Omental fat pad (tissue), 4 donors: ENCODE data around the gene LAIR2. TPM values are rescaled to one million over a fixed set of nuclear protein-coding genes. Genes with fewer than 3 reads are reported as not detected.
"Not testable (repeated sequence)": the region's sequence is repeated elsewhere in the genome, so short reads cannot be mapped to it uniquely, and the experiment has no call there.

ENCODE experiments used
- ATAC-seq: fragments of 150-250 bp; one replicate; pipeline ENCODE4 v1.9.1; 2016; ENCODE audit warnings: mild to moderate bottlenecking, moderate library complexity; ENCODE audit not compliant: low FRiP score
- DNase-seq: peaks from one replicate; pipeline ENCODE4 v3.0.0-alpha.2; 2019; ENCODE audit warnings: low spot score
- total RNA-seq, 4 donors: library from RNA; depleted of rRNA; stranded (reverse); fragments of >200 nt; gene quantifications; one replicate each; pipeline ENCODE4 v1.1.0, GENCODE V29; 2016
- TF ChIP-seq, protein P1 (sequence below), 3 donors: fragments of 450-650 bp; IDR thresholded peaks; one replicate each; pipeline ENCODE4 v1.5.1; 2016 to 2017; ENCODE audit warnings: antibody characterized with exemption in 3 of 3, mild to moderate bottlenecking in 3 of 3, moderate library complexity in 2 of 3

The LAIR2 gene
- total RNA-seq, 4 donors from 2014 or later: not detected

DNA sequence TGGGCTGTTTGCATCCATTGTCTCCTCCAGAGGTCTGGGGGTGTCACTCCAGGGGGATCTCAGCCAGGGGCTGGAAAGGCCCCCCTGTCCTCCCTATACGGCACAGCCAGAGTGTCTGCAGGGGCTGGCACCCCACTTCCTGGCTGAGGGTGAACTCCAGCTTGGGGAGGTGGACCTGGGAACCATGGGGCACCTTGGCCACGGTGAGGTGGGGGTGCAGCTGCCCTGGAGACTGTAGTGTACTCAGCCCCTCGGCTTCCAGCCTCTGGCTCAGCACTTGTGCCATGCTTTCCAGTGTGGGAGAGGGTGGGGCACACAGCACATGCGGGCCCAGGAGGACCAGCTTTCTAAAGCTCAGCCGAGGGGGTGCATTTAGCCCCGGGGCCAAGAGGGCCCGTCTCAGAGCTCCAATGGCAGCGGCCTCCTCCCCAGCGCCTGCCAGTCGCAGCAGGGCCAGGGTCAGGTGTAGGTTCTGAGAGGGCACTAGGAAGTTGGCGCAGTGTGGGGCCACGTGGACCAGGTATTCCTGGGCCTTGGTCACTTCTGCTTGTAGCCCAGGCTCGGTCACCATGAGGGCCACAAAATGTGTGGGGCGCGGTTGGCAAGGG, 40.5 kb upstream of the LAIR2 start:
- TF ChIP-seq, protein P1, sequence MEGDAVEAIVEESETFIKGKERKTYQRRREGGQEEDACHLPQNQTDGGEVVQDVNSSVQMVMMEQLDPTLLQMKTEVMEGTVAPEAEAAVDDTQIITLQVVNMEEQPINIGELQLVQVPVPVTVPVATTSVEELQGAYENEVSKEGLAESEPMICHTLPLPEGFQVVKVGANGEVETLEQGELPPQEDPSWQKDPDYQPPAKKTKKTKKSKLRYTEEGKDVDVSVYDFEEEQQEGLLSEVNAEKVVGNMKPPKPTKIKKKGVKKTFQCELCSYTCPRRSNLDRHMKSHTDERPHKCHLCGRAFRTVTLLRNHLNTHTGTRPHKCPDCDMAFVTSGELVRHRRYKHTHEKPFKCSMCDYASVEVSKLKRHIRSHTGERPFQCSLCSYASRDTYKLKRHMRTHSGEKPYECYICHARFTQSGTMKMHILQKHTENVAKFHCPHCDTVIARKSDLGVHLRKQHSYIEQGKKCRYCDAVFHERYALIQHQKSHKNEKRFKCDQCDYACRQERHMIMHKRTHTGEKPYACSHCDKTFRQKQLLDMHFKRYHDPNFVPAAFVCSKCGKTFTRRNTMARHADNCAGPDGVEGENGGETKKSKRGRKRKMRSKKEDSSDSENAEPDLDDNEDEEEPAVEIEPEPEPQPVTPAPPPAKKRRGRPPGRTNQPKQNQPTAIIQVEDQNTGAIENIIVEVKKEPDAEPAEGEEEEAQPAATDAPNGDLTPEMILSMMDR (IDR thresholded peaks at IDR 0.05): no peak
- ATAC-seq (no peak), DNase-seq (no peak)

DNA sequence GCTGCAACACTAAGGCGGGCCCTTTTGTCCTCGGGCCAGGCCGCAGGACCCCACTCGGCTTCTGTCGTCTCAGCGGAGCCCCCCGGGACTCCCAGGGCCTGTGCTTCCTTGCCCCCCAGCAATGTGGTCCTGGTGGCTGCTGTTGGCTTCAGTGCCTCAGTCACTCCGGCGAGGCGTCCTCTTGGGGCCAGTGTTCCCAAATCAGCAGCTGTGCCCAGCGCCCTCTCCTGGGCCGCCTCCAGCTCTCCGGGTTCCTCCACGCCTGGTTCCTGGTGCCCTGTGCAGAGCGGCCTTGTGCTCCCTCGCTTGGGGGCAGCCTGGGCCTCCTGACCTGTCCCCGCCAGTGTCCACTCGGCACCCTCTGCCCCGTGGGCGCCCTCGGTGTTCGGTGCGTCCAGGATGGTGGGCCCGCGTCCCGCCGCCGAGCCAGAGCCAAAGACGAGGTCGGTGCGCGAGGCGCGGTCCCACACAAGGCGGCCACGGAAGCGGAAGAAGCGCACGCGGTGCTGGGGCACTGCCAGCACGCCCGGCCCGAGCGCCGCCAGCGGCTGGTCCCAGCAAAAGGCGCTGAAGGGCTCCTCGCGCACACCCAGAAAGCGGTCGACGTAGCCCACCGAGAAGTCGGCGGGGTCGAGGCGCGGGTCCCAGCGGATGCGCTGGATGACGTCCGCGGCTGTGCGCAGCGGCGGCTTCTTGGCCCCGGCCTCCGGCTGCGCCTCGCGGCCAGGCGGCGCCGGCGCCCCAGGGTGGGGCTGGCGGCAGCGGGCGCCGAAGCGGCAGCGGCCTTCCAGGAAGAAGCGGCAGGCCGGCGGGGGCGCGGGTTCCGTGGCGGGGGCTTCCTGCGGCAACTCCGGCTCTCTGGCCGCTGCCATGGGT, 39.7 kb upstream of the LAIR2 start:
- DNase-seq (no peak), ATAC-seq (peak; percentile 18)
- TF ChIP-seq, protein P1 (IDR thresholded peaks at IDR 0.05): no peak

DNA sequence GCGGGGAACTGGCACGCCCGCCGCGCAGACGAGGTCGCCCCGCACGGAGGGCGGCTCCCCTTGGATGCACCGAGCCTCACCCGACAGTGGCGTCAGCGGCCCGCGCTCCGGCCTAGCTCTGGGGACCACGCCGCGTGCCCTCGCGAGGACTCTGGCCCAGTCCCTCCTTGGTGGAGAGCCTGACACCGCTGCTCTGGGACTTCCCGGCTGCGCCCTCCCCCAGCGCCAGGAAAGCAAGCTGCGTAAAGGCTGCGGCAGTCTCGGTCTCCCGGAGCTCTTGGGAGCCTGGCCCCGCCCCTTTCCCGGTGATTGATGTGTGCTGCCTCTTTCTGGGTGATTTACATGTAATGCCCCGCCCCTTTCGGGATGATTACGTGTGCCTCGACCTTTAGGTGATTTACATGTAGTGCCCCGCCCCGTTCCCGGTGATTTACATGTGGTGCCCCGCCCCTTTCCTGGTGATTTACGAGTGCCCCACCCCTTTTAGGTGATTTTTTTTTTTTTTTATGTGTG, 39.0 kb upstream of the LAIR2 start, which contains the start of gene LENG9:
LENG9 (minus strand) TSS at position 248 of the 513 bp plus-strand sequence. CDS start 252 bp downstream, outside the sequence.
- ATAC-seq (peak; percentile 75), DNase-seq (peak; percentile 100)
- TF ChIP-seq, protein P1 (IDR thresholded peaks at IDR 0.05): no peak

DNA sequence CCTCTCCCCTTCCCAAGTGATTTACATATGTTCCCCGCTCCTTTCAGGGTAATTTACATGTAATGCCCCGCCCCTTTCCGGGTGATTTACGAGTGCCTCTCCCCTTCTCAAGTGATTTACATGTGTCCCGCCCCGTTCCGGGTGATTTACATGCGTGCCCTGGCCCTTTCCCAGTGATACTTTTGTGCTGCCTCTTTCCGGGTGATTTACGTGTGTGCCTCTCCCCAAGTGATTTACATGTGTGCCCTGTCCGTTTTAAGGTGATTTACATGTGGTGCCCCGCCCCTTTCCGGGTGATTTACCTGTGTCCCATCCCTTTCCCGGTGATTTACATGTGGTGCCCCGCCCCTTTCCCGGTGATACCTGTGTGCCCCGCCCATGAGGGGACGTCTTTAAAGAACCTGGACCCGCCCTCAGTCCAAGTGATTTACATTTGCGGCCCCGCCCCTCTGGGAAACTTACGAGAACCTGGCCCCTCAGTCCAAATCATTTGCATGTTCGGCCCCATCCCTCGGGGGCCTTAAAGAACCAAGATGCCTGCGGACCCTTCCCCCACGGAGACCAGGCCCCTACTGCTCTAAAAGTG, 38.5 kb upstream of the LAIR2 start:
- peak; percentile 87 for DNase-seq
- TF ChIP-seq, protein P1 (IDR thresholded peaks at IDR 0.05): no peak
- peak; percentile 60 for ATAC-seq

DNA sequence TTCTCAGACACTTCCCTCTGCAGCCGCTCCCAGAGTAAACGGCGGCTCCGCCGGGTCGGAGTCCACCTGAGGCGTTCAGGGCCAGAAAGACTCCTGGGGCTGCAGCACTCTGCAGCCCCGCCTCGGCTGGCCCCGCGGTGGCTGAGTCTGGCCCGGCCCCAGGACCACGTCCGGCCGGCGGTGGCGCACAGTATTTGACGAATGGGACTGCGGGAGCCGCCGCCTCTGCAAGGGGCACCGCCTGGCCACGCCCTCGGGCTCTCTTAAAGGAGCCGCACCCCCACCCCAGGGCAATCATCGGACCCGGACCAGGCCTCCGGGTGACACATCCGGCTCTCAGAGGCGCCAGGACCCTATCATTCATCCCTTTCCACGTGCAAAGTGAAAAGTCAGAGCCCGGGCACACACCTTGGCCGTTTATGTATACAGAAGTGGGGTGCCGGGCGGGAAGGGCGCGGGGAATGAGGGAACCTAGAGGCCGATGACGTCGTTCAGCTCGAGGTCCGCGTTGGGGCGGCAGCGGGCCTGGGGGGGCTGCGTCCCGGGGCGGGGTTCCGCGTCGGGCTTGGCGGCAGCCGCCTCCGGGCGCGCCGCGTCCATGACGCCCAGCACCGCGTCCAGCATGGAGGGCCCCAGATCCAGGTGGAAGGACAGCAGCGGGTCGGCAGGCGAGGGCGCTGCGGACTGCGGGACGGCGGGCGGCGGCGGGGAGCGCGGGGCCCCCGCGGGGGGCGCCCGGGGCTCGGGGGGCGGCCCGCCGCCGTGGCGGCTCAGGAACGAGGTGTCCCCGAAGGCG, 37.8 kb upstream of the LAIR2 start:
- TF ChIP-seq, protein P1 (IDR thresholded peaks at IDR 0.05): peak in 1 of 3 donors; percentile 2
- DNase-seq: peak; percentile 79
- peak; percentile 71 for ATAC-seq

DNA sequence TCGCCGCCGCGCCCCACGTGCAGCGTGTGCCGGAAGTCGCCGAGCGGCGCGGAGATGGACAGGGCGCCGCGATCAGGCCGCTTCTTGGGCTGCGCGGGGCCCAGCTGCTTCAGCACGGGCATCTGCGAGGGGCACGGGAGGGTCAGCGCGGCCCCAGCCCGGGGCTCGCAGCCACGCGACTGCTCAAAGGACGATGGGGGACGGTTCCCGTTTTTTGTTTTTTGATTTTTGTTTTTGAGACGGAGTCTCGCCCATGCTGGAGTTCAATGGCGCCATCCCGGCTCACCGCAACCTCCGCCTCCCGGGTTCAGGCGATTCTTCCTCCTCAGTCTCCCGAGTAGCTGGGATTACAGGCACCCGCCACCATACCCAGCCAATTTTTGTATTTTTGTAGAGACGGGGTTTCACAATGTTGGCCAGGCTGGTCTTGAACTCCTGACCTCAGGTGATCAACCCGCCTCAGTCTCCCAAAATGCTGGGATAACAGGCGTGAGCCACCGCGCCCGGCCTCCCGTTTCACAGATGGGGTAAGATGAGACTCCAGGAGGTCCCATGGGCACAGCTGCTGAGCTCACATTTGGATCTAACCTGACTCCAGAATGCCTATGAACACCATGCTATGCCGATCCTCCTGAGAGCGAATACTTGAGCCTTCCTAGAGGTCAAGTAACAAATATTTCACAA, 37.1 kb upstream of the LAIR2 start:
- DNase-seq (no peak), ATAC-seq (no peak)
- TF ChIP-seq, protein P1 (IDR thresholded peaks at IDR 0.05): no peak

DNA sequence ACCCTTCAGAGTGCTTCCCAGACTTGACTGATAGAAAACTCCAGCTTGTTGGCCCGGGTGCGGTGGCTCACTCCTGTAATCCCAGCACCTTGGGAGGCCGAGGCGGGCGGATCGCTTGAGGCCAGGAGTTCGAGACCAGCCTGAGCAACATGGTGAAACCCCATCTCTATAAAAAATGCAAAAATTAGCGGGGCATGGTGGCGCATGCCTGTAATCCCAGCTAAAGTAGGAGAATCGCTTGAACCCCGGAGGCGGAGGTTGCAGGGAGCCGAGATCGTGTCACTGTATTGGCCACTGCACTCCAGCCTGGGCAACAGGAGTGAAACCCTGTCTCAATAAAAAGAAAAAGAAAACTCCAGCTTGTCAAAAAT, 36.5 kb upstream of the LAIR2 start:
- not testable (repeated sequence) for ATAC-seq, DNase-seq
